Measurements from ENCODE around the gene RTBDN. TPM values are rescaled to one million over a fixed set of nuclear protein-coding genes. Genes with fewer than 3 reads are reported as not detected.

Gene RTBDN
- total and polyA plus RNA-seq, 2 of the 8 experiments (the other 6 are each of a cell fraction or from before 2014, with no cell fraction given), result 4.0 to 4.8 TPM

- H3K56ac ChIP-seq (replicated peaks; ENCODE audit: insufficient read length, low read depth, low read length), result no peak overlapping the region
- H2AFZ ChIP-seq (ENCODE audit: low read length), result peak overlapping the region; percentile 39; the same call in 1 of the 2 replicates
- H4K8ac ChIP-seq (ENCODE audit: extremely low read depth, insufficient read depth, low read length), result peak overlapping the region; percentile 95; the same call in 1 of the 2 replicates
- TF ChIP-seq E2F6 (IDR thresholded peaks at IDR 0.05) (0 out of 2 replicates have a peak, but pooled peaks have one; percentile 2), BRCA1 (IDR thresholded peaks at IDR 0.05; ENCODE audit: low read depth, low read length) (no peak), POU5F1 (IDR thresholded peaks at IDR 0.05; ENCODE audit: low read depth, low read length) (no peak), BACH1 (IDR thresholded peaks at IDR 0.05; ENCODE audit: low read length) (no peak), KDM5A (IDR thresholded peaks at IDR 0.05; ENCODE audit: low read length) (no peak), USF2 (IDR thresholded peaks at IDR 0.05; ENCODE audit: low read length) (no peak)
- peaks cover 0 to 7% (median 2%) of the 10 kb centered on the region in 4 experiments; a peak in 3 of 8 replicates for H3K36me3 ChIP-seq (ENCODE audit: control insufficient read depth in 2 of 4, insufficient read depth in 4 of 4, low read length in 3 of 4)
- peak overlapping the region; percentile 85 to 92 (median 88) for H3K4me3 ChIP-seq (ENCODE audit: extremely low read depth in 1 of 4, insufficient read depth in 2 of 4, low read depth in 3 of 4, low read length in 4 of 4)
- no peaks in the 10 kb centered on the region; a peak in 2 of 4 replicates for H3K9me3 ChIP-seq (ENCODE audit: insufficient read depth in 2 of 2, low read depth in 1 of 2, low read length in 1 of 2)
- H3K4me2 ChIP-seq (ENCODE audit: insufficient read depth in 1 of 2, low read depth in 2 of 2, low read length in 2 of 2), result peak overlapping the region; percentile 61 to 77
- WGBS, 2 experiments (ENCODE audit: extremely low coverage in 1 of 2, insufficient coverage in 1 of 2, insufficient read length in 1 of 2, insufficient replicate concordance in 2 of 2, low coverage in 1 of 2, low lambda C conversion rate in 2 of 2, missing lambda C conversion rate in 1 of 2), result 13% methylated on average over 29 of the region's 29 CpGs; no CpG with 5 or more reads in 1 of the 2 experiments
- H3K4me1 ChIP-seq (replicated peaks in 1 of 4; ENCODE audit: control insufficient read depth in 3 of 4, insufficient read depth in 4 of 4, low read length in 3 of 4), result peaks cover 0 to 7% (median 5%) of the 10 kb centered on the region in 4 experiments; a peak in 5 of 7 replicates
- H3K9ac ChIP-seq (replicated peaks in 1 of 4; ENCODE audit: extremely low read depth in 1 of 4, low read depth in 3 of 4, low read length in 3 of 4), result peak overlapping the region; percentile 65 to 71 (median 69)
- CTCF ChIA-PET (ENCODE audit: partially characterized antibody), result interaction anchor here (1.0 to 2.0 kb wide), 4 partner anchors 10 to 85 kb away, joined by 3 to 9 read pairs (median 4); no protein-coding TSS in a partner anchor
- H2BK5ac ChIP-seq (ENCODE audit: low read depth, low read length), result peak overlapping the region; percentile 71; the same call in 1 of the 2 replicates
- no peak for FAIRE-seq
- H4K20me1 ChIP-seq (replicated peaks in 1 of 2; ENCODE audit: control insufficient read depth in 1 of 2, insufficient read depth in 2 of 2, low read length in 2 of 2), result no peaks in the 10 kb centered on the region
- H2BK12ac ChIP-seq (ENCODE audit: low read depth, low read length), result no peak overlapping the region
- peak overlapping the region; percentile 61 for H4K5ac ChIP-seq (ENCODE audit: insufficient read length, low read depth, low read length)
- H2BK15ac ChIP-seq (ENCODE audit: low read length), result no peak overlapping the region
- H3K27me3 ChIP-seq (replicated peaks in 1 of 4; ENCODE audit: control insufficient read depth in 3 of 4, extremely low read depth in 1 of 4, insufficient read depth in 3 of 4, low read length in 3 of 4), result no peaks in the 10 kb centered on the region
- H3K23ac ChIP-seq (ENCODE audit: insufficient read length), result no peak overlapping the region
- POLR2A ChIA-PET (ENCODE audit: partially characterized antibody), result interaction anchor here (1.1 to 12.3 kb wide), 16 partner anchors 8 to 105 kb away, joined by 3 to 110 read pairs (median 6); partner anchors contain the start of genes CALR, GCDH, HOOK2 and JUNB
- H2AK5ac ChIP-seq (ENCODE audit: low read depth, low read length), result no peak overlapping the region
- no peak overlapping the region for H3K4ac ChIP-seq (replicated peaks; ENCODE audit: insufficient read length, low read depth, low read length)
- DNase-seq (ENCODE audit: low read depth in 1 of 2, low spot score in 2 of 2), result no peak
- H4K91ac ChIP-seq (replicated peaks; ENCODE audit: insufficient read length, low read length), result no peak overlapping the region
- H3K18ac ChIP-seq (ENCODE audit: extremely low read depth, low read length), result peak overlapping the region; percentile 83
- no peak overlapping the region for H2BK20ac ChIP-seq (ENCODE audit: low read length)
- no peaks in the 10 kb centered on the region for H3K79me1 ChIP-seq (ENCODE audit: low read depth, low read length)
- H3K23me2 ChIP-seq (ENCODE audit: low read depth, low read length), result peaks cover 5% of the 10 kb centered on the region; the same call in 1 of the 2 replicates
- no peaks in the 10 kb centered on the region for H3K79me2 ChIP-seq (ENCODE audit: control insufficient read depth in 1 of 2, insufficient read depth in 2 of 2, low read length in 2 of 2)
- H3K14ac ChIP-seq (ENCODE audit: insufficient read length), result no peak overlapping the region
- no peak overlapping the region for H2BK120ac ChIP-seq (replicated peaks; ENCODE audit: low read depth, low read length)
- H3K27ac ChIP-seq (ENCODE audit: low read depth, low read length), result peak overlapping the region; percentile 20; the same call in 1 of the 2 replicates
Measured at GRCh38 chr19:12880551-12881171, 46.3 kb upstream of the RTBDN start.

Data from H1 (cell line).